A673 (cell line): Measurements from ENCODE around the gene KLK14. TPM values are rescaled to one million over a fixed set of nuclear protein-coding genes. Genes with fewer than 3 reads are reported as not detected.

Experiments used
- BruUV-seq: library from RNA; stranded (reverse); fragments of 400-500 nt; replicated peaks from 2 replicates; lab custom pipeline; 2021; lab: Mats Ljungman, UMichigan
- CTCF ChIA-PET: fragments of 300-600 bp; sonication (Branson Sonifier 250); formaldehyde crosslinking; loops from one replicate; lab custom pipeline; 2022; ENCODE audit warnings: antibody characterized with exemption; lab: Charles Lee
- POLR2A ChIA-PET: fragments of 300-600 bp; sonication (Branson Sonifier 250); formaldehyde crosslinking; loops from one replicate; lab custom pipeline; 2022; ENCODE audit warnings: antibody characterized with exemption; ENCODE audit not compliant: low non-redundant PET; lab: Charles Lee
- DNase-seq: peaks from one replicate; pipeline ENCODE4 v3.0.0-alpha.2; 2015; ENCODE audit warnings: low spot score
- H3K27ac ChIP-seq: fragments of 200-600 bp; sonication (generic); 2 replicates; pipeline ENCODE4 v1.5.1; 2016; ENCODE audit warnings: mixed run types, low read depth, mild to moderate bottlenecking, mixed read lengths, antibody characterized with exemption, low read length; ENCODE audit not compliant: poor library complexity, severe bottlenecking
- H3K27me3 ChIP-seq: fragments of 200-600 bp; sonication (generic); replicated peaks from 2 replicates; pipeline ENCODE4 v1.6.1; 2017; ENCODE audit warnings: mixed run types, low read depth, mild to moderate bottlenecking, mixed read lengths, antibody characterized with exemption, low read length; ENCODE audit not compliant: insufficient read depth, poor library complexity
- H3K36me3 ChIP-seq: fragments of 200-600 bp; sonication (generic); 2 replicates; pipeline ENCODE4 v1.6.1; 2016; ENCODE audit warnings: mixed run types, mild to moderate bottlenecking, mixed read lengths, antibody characterized with exemption, low read length; ENCODE audit not compliant: insufficient read depth, poor library complexity, severe bottlenecking
- H3K4me1 ChIP-seq: fragments of 200-600 bp; sonication (generic); 2 replicates; pipeline ENCODE4 v1.6.1; 2017; ENCODE audit warnings: mixed run types, mild to moderate bottlenecking, mixed read lengths, antibody characterized with exemption, low read length; ENCODE audit not compliant: insufficient read depth, poor library complexity, severe bottlenecking
- H3K4me3 ChIP-seq: fragments of 200-600 bp; sonication (generic); 2 replicates; pipeline ENCODE4 v1.5.1; 2016; ENCODE audit warnings: low read depth, mixed run types, mild to moderate bottlenecking, mixed read lengths, low read length; ENCODE audit not compliant: poor library complexity, severe bottlenecking
- H3K9me3 ChIP-seq: fragments of 200-600 bp; sonication (generic); 2 replicates; pipeline ENCODE4 v1.6.1; 2016; ENCODE audit warnings: mixed run types, low read depth, mild to moderate bottlenecking, mixed read lengths, antibody characterized with exemption, low read length; ENCODE audit not compliant: poor library complexity, severe bottlenecking
- CTCF ChIP-seq: fragments of 300-800, 200-600 bp; sonication (generic); conservative IDR thresholded peaks from 2 replicates; pipeline ENCODE4 v1.5.1; 2017; ENCODE audit warnings: low read depth, mild to moderate bottlenecking, antibody characterized with exemption, low read length, moderate library complexity, mixed read lengths
- EZH2 ChIP-seq: fragments of 200-600 bp; sonication (generic); IDR thresholded peaks from 2 replicates; pipeline ENCODE4 v1.6.1; 2017; ENCODE audit warnings: borderline replicate concordance, low read depth, mild to moderate bottlenecking, mixed read lengths, antibody characterized with exemption, low read length; ENCODE audit not compliant: poor library complexity, severe bottlenecking
- intact Hi-C: fragments of 100-400 bp; cut with micrococcal nuclease; formaldehyde crosslinking; loops from one replicate; pipeline ENCODE4 v1.10.0; 2022; ENCODE audit not compliant: unreplicated experiment
- total RNA-seq: library from RNA; stranded (reverse); gene quantifications from 2 replicates; pipeline ENCODE4 v1.2.3, GENCODE V29; 2021

The KLK14 gene
- total RNA-seq, 1 experiment from 2014 or later: 1.2 TPM

- Histone ChIP-seq H3K4me1 (no peaks in the 10 kb centered on the region), H3K27ac (no peak overlapping the region), H3K9me3 (no peaks in the 10 kb centered on the region), H3K27me3 (peaks cover 13% of the 10 kb centered on the region), H3K36me3 (no peaks in the 10 kb centered on the region), H3K4me3 (no peak overlapping the region)
- TF ChIP-seq CTCF (no peak), EZH2 (no peak)
- BruUV-seq: no TSS peak
- intact Hi-C loops: no loop called here
- DNase-seq: no peak
- CTCF ChIA-PET: interaction anchor here (0.6 kb wide), 1 partner anchor 119 kb away, joined by 3 read pairs; no protein-coding TSS in a partner anchor
- POLR2A ChIA-PET: no interaction called here
These were observed 38.6 kb upstream of the KLK14 start for GRCh38 chr19:51121257-51121656.

GRCh38 chr19:51120160-51120559 is 37.5 kb upstream of the KLK14 start:
- H3K9me3 ChIP-seq: no peaks in the 10 kb centered on the region
- no peak for DNase-seq
- CTCF ChIA-PET: no interaction called here
- TF ChIP-seq CTCF (no peak), EZH2 (no peak)
- H3K36me3 ChIP-seq: no peaks in the 10 kb centered on the region
- no TSS peak for BruUV-seq
- no peak overlapping the region for H3K4me3 ChIP-seq
- POLR2A ChIA-PET: no interaction called here
- H3K27ac ChIP-seq: no peak overlapping the region
- intact Hi-C loops: no loop called here
- no peaks in the 10 kb centered on the region for H3K4me1 ChIP-seq
- peaks cover 12% of the 10 kb centered on the region for H3K27me3 ChIP-seq

- ChIA-PET POLR2A (no interaction called here), CTCF (no interaction called here)
- Histone ChIP-seq H3K36me3 (no peaks in the 10 kb centered on the region), H3K4me1 (no peaks in the 10 kb centered on the region), H3K27me3 (peaks cover 12% of the 10 kb centered on the region), H3K4me3 (no peak overlapping the region), H3K9me3 (no peaks in the 10 kb centered on the region), H3K27ac (no peak overlapping the region)
- no peak for TF ChIP-seq EZH2
- no peak for TF ChIP-seq CTCF
- intact Hi-C loops: no loop called here
- BruUV-seq: no TSS peak
- DNase-seq: no peak
These were observed 36.9 kb upstream of the KLK14 start for GRCh38 chr19:51119611-51120010.
